DND-41 (cell line): Measurements from ENCODE around the gene ABHD16A.

Experiments
- ATAC-seq: fragments of 200-7000 bp; cut with Tn5 transposase; 3 replicates; pipeline ENCODE4 v1.9.1; 2021; ENCODE audit warnings: low read depth; ENCODE audit not compliant: insufficient read depth
- DNase-seq: peaks from one replicate; pipeline ENCODE4 v3.0.0-alpha.2; 2020
- H2AFZ ChIP-seq: 2 replicates; pipeline ENCODE4 v1.6.0; 2012; ENCODE audit warnings: low read depth, low read length
- H3K27ac ChIP-seq: 2 replicates; pipeline ENCODE4 v1.5.1; 2012; ENCODE audit warnings: low read length, inconsistent platforms
- H3K27me3 ChIP-seq: fragments of 200-600 bp; sonication (generic); 2 replicates; pipeline ENCODE4 v1.6.0; 2012; ENCODE audit warnings: low read length, mild to moderate bottlenecking, inconsistent platforms; ENCODE audit not compliant: insufficient read depth, poor library complexity
- H3K36me3 ChIP-seq: 2 replicates; pipeline ENCODE4 v1.5.1; 2012; ENCODE audit warnings: low read length, inconsistent platforms; ENCODE audit not compliant: insufficient read depth
- H3K4me1 ChIP-seq: 2 replicates; pipeline ENCODE4 v1.5.1; 2012; ENCODE audit warnings: mild to moderate bottlenecking, low read length; ENCODE audit not compliant: insufficient read depth
- H3K4me2 ChIP-seq: 2 replicates; pipeline ENCODE4 v1.6.0; 2012; ENCODE audit warnings: mild to moderate bottlenecking, moderate library complexity, low read length, inconsistent platforms; ENCODE audit not compliant: insufficient read depth
- H3K4me3 ChIP-seq, 2 experiments: fragments of 200-600 bp in 1 of 2; shearing (Covaris generic) in 1 of 2; 2 replicates each; pipeline ENCODE4 v1.5.1; 2012 to 2016; ENCODE audit warnings: inconsistent platforms in 2 of 2, low read length in 2 of 2, mild to moderate bottlenecking in 2 of 2, low read depth in 1 of 2, moderate library complexity in 1 of 2
- H3K79me2 ChIP-seq: 2 replicates; pipeline ENCODE4 v1.6.0; 2012; ENCODE audit warnings: low read length, inconsistent platforms; ENCODE audit not compliant: insufficient read depth
- H3K9ac ChIP-seq: 2 replicates; pipeline ENCODE4 v1.6.0; 2012; ENCODE audit warnings: low read depth, mild to moderate bottlenecking, inconsistent platforms, low read length, moderate library complexity
- H3K9me3 ChIP-seq: 2 replicates; pipeline ENCODE4 v1.5.1; 2012; ENCODE audit warnings: low read length, moderate library complexity, mild to moderate bottlenecking, inconsistent platforms; ENCODE audit not compliant: insufficient read depth, severe bottlenecking
- H4K20me1 ChIP-seq: 2 replicates; pipeline ENCODE4 v1.6.0; 2012; ENCODE audit warnings: low read length; ENCODE audit not compliant: insufficient read depth
- CTCF ChIP-seq: IDR thresholded peaks from 2 replicates; pipeline ENCODE4 v1.5.1; 2012; ENCODE audit warnings: borderline replicate concordance, low read length, moderate library complexity, mild to moderate bottlenecking; ENCODE audit not compliant: poor library complexity, severe bottlenecking; ENCODE audit errors: extremely low read depth
- EZH2 ChIP-seq: IDR thresholded peaks from 3 replicates; pipeline ENCODE4 v1.6.1; 2012; ENCODE audit warnings: borderline replicate concordance, low read depth, mild to moderate bottlenecking, moderate library complexity, low read length, inconsistent platforms; ENCODE audit not compliant: severe bottlenecking

The ABHD16A gene

GRCh38 chr6:31723980-31724691 is 21.0 kb upstream of the ABHD16A start:
- H3K79me2 ChIP-seq, result no peaks in the 10 kb centered on the region; the same call in 1 of the 2 replicates
- no peak overlapping the region for H3K4me2 ChIP-seq
- peaks cover 17% of the 10 kb centered on the region for H3K36me3 ChIP-seq
- H3K4me1 ChIP-seq, result peaks cover 11% of the 10 kb centered on the region
- TF ChIP-seq EZH2, result no peak
- TF ChIP-seq CTCF, result no peak
- H2AFZ ChIP-seq, result no peak overlapping the region
- ATAC-seq (no peak), DNase-seq (no peak)
- H3K27ac ChIP-seq, result no peak overlapping the region
- no peaks in the 10 kb centered on the region for H4K20me1 ChIP-seq
- H3K9ac ChIP-seq, result no peak overlapping the region
- no peaks in the 10 kb centered on the region for H3K9me3 ChIP-seq
- H3K4me3 ChIP-seq, result no peak overlapping the region
- H3K27me3 ChIP-seq, result no peaks in the 10 kb centered on the region

GRCh38 chr6:31723245-31723979 is 20.3 kb upstream of the ABHD16A start, which contains the start of gene MPIG6B:
Gene MPIG6B, plus strand, starts transcription at chr6:31723373. Its CDS starts 11 bp downstream, at chr6:31723384.
- Histone ChIP-seq H3K27me3 (no peaks in the 10 kb centered on the region), H3K79me2 (no peaks in the 10 kb centered on the region), H3K27ac (no peak within 1 kb of the TSS), H3K9me3 (no peaks in the 10 kb centered on the region), H2AFZ (no peak within 1 kb of the TSS), H4K20me1 (no peaks in the 10 kb centered on the region), H3K4me2 (no peak within 1 kb of the TSS), H3K36me3 (peaks cover 13% of the 10 kb centered on the region), H3K4me3 (no peak within 1 kb of the TSS), H3K4me1 (peaks cover 4% of the 10 kb centered on the region), H3K9ac (no peak within 1 kb of the TSS)
- TF ChIP-seq CTCF (no peak), EZH2 (no peak)
- peak; percentile 58 for DNase-seq
- ATAC-seq, result peak; percentile 87

- TF ChIP-seq CTCF (no peak), EZH2 (no peak)
- Histone ChIP-seq H3K9me3 (no peaks in the 10 kb centered on the region), H3K9ac (no peak overlapping the region), H4K20me1 (no peaks in the 10 kb centered on the region), H3K36me3 (peaks cover 7% of the 10 kb centered on the region), H3K4me2 (no peak overlapping the region), H3K27me3 (no peaks in the 10 kb centered on the region), H2AFZ (no peak overlapping the region), H3K27ac (no peak overlapping the region), H3K4me1 (peaks cover 4% of the 10 kb centered on the region), H3K79me2 (no peaks in the 10 kb centered on the region), H3K4me3 (no peak overlapping the region)
- no peak for DNase-seq
- ATAC-seq, result no peak
Measured at GRCh38 chr6:31722173-31722572, 19.0 kb upstream of the ABHD16A start.
